Neural progenitor cell (in vitro differentiated cells): ENCODE results near the gene WNT8A.

Experiments
- EZH2 ChIP-seq: fragments of 200-600 bp; sonication (generic); IDR thresholded peaks from 2 replicates; pipeline ENCODE4 v1.6.1; 2017; ENCODE audit warnings: antibody characterized with exemption, mild to moderate bottlenecking, moderate library complexity
- TF ChIP-seq, protein P1 (sequence below): fragments of 200-600 bp; sonication (generic); IDR thresholded peaks from 2 replicates; pipeline ENCODE4 v1.5.1; 2017; ENCODE audit warnings: antibody characterized with exemption, mild to moderate bottlenecking

DNA sequence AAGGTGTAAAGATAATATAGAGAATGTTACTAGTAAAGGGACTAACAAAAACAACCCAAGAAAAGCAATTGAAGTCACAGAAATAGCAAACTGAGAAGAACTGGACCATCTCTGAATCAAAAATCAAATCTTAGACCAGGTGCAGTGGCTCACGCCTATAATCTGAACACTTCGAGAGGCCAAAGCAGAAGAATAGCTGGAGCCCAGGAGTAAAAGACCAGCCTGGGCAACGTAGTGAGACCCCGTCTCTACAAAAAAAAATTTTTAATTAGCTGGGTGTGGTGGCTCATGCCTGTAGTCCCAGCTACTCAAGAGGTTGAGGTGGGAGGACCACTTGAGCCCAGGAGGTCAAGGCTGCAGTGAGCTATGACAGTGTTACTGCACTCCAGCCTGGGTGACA, 27.3 kb downstream of the WNT8A start:
- no peak for TF ChIP-seq EZH2
- TF ChIP-seq, protein P1, sequence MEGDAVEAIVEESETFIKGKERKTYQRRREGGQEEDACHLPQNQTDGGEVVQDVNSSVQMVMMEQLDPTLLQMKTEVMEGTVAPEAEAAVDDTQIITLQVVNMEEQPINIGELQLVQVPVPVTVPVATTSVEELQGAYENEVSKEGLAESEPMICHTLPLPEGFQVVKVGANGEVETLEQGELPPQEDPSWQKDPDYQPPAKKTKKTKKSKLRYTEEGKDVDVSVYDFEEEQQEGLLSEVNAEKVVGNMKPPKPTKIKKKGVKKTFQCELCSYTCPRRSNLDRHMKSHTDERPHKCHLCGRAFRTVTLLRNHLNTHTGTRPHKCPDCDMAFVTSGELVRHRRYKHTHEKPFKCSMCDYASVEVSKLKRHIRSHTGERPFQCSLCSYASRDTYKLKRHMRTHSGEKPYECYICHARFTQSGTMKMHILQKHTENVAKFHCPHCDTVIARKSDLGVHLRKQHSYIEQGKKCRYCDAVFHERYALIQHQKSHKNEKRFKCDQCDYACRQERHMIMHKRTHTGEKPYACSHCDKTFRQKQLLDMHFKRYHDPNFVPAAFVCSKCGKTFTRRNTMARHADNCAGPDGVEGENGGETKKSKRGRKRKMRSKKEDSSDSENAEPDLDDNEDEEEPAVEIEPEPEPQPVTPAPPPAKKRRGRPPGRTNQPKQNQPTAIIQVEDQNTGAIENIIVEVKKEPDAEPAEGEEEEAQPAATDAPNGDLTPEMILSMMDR: no peak
